Right ventricle myocardium inferior (tissue), 1 donor: Measurements from ENCODE around the gene VKORC1. TPM values are rescaled to one million over a fixed set of nuclear protein-coding genes. Genes with fewer than 3 reads are reported as not detected.
"Not testable (repeated sequence)": the region's sequence is repeated elsewhere in the genome, so short reads cannot be mapped to it uniquely, and the experiment has no call there.

ENCODE experiments used
- ATAC-seq: fragments of 200-7000 bp; cut with Tn5 transposase; one replicate; pipeline ENCODE4 v1.9.1; 2020; ENCODE audit warnings: mild to moderate bottlenecking, moderate library complexity
- DNase-seq: peaks from one replicate; pipeline ENCODE4 v3.0.0; 2021; ENCODE audit errors: missing footprints
- intact Hi-C: fragments of 100-400 bp; cut with DNase I; formaldehyde crosslinking; loops from one replicate; pipeline ENCODE4 v1.11.0; 2022
- total RNA-seq: library from RNA; stranded (reverse); fragmentation: NEBNext Ultra II Directional; extraction: Animal tissue kit (Norgen Biotek cat#: 25700); gene quantifications from one replicate; pipeline ENCODE4 v1.2.1, GENCODE V29; 2021
- donor health status: DM: no; HTN: yes; CAD: no; lungs with severe emphysema.

The VKORC1 gene
- total RNA-seq, 1 donor from 2014 or later = 41.1 TPM

GRCh38 chr16:31110106-31111034 is 15.8 kb upstream of the VKORC1 start:
- ATAC-seq (no peak), DNase-seq (no peak)
- intact Hi-C loops = no loop called here

- ATAC-seq (no peak), DNase-seq (no peak)
- intact Hi-C loops = no loop called here
Observed at GRCh38 chr16:31109622-31110021, 15.0 kb upstream of the VKORC1 start.

GRCh38 chr16:31108794-31109558 is 14.4 kb upstream of the VKORC1 start:
- intact Hi-C loops = no loop called here
- DNase-seq (no peak), ATAC-seq (no peak)

GRCh38 chr16:31108035-31108793 is 13.6 kb upstream of the VKORC1 start, which contains the start of gene BCKDK:
Gene BCKDK (plus strand): TSS chr16:31108386. CDS start chr16:31109224, 838 bp downstream.
- peak; percentile 76 for ATAC-seq
- intact Hi-C loops = no loop called here

GRCh38 chr16:31107465-31107867 is 12.9 kb upstream of the VKORC1 start:
- DNase-seq = no peak
- no peak for ATAC-seq
- intact Hi-C loops = no loop called here

More at GRCh38 chr16:31108035-31108793, 13.6 kb upstream of the VKORC1 start, which contains the start of gene BCKDK:
- peak; percentile 92 for DNase-seq

GRCh38 chr16:31106509-31107464 is 12.2 kb upstream of the VKORC1 start:
- intact Hi-C loops = no loop called here
- DNase-seq (no peak), ATAC-seq (no peak)

- ATAC-seq (peak; percentile 89), DNase-seq (peak; percentile 94)
- intact Hi-C loops = no loop called here
Observed at GRCh38 chr16:31105677-31106213, 11.1 kb upstream of the VKORC1 start.

GRCh38 chr16:31100876-31101641 is 6.5 kb upstream of the VKORC1 start:
- intact Hi-C loops, ATAC-seq: not testable (repeated sequence)
- peak; percentile 37 for DNase-seq

GRCh38 chr16:31099860-31100638 is 5.5 kb upstream of the VKORC1 start:
- ATAC-seq (no peak), DNase-seq (no peak)
- intact Hi-C loops = no loop called here

- ATAC-seq = peak; percentile 26
- intact Hi-C loops = loop anchor here (2.0 kb wide), 1 partner anchor 19 kb away; the partner anchor contains the start of genes ZNF646 and ZNF668
- DNase-seq = no peak
Observed at GRCh38 chr16:31094088-31094423, 541 bp downstream of the VKORC1 start.

- DNase-seq = peak; percentile 35
Observed at GRCh38 chr16:31093132-31093703, 1.4 kb downstream of the VKORC1 start.

GRCh38 chr16:31092330-31092729 is 2.3 kb downstream of the VKORC1 start:
- no peak for ATAC-seq
- intact Hi-C loops = no loop called here
- peak; percentile 27 for DNase-seq

More at GRCh38 chr16:31093132-31093703, 1.4 kb downstream of the VKORC1 start:
- intact Hi-C loops = no loop called here
- no peak for ATAC-seq

GRCh38 chr16:31090540-31090939 is 4.1 kb downstream of the VKORC1 start:
- ATAC-seq = no peak
- DNase-seq = peak; percentile 54
- intact Hi-C loops = no loop called here

- DNase-seq = peak; percentile 13
- ATAC-seq = no peak
- intact Hi-C loops = no loop called here
Observed at GRCh38 chr16:31089199-31089598, 5.4 kb downstream of the VKORC1 start.

- intact Hi-C loops = no loop called here
- ATAC-seq = no peak
- peak; percentile 8 for DNase-seq
Observed at GRCh38 chr16:31088459-31089183, 6.0 kb downstream of the VKORC1 start, which contains the start of gene PRSS53. Gene PRSS53 (minus strand): TSS chr16:31088943. CDS start chr16:31088809, 134 bp downstream.
